HG02981 (cell line): ENCODE results near the gene KSR1.

Source experiments
- ATAC-seq: cut with Tn5 transposase; IDR thresholded peaks from one replicate; pipeline ENCODE4 v1.9.1; 2021; ENCODE audit warnings: mild to moderate bottlenecking, moderate library complexity; ENCODE audit not compliant: unreplicated experiment

The KSR1 gene

DNA sequence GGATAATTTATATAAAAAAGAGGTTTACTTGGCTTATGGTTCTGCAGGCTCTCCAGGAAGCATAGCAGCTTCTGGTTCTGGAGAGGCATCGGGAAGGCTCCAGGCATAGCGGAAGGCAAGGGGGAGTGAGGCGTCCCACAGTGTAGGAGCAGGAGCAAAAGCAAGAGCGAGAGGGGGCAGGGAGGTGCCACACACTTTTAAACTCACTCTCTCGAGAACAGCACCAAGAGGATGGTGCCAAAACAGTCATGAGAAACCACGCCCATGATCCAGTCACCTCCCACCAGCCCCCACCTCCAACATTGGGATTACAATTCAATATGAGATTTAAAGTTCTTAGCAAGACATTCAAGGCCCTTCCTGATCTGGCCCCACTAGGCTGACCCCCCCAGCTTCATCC, 124.8 kb downstream of the KSR1 start:
- no peak for ATAC-seq

DNA sequence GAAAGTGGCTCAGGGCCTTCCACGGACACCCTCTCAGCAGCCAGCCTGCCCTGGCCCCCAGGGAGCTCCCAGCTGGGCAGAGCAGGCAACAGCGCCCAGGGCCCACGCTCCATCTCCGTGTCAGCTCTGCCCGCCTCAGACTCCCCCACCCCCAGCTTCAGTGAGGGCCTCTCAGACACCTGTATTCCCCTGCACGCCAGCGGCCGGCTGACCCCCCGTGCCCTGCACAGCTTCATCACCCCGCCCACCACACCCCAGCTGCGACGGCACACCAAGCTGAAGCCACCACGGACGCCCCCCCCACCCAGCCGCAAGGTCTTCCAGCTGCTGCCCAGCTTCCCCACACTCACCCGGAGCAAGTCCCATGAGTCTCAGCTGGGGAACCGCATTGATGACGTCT, 126.4 kb downstream of the KSR1 start:
- no peak for ATAC-seq

DNA sequence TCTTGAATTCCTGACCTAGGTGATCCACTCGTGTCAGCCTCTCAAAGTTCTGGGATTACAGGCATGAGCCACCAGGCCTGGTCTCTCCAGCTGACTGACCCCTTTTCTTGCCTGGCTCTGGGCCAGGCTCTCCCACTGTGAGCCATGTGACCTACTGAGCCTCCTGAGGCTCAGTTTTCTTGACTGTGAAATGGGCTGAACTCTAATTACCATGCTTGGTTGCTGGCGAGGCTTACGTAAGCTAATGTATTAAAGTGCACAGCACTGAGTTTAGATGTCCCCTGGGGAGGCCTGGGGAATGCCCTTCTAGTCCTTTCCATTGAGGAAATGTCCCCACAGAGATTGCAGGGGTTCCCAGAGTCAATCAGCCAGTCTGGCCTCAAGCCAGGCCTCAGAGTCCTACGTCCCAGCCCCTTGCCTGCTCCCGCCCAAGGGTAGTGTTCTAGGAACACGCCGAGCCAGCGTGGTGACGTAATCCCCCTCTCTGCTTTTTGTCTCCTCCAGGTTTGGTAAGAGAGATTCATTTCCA, 129.0 kb downstream of the KSR1 start:
- no peak for ATAC-seq

DNA sequence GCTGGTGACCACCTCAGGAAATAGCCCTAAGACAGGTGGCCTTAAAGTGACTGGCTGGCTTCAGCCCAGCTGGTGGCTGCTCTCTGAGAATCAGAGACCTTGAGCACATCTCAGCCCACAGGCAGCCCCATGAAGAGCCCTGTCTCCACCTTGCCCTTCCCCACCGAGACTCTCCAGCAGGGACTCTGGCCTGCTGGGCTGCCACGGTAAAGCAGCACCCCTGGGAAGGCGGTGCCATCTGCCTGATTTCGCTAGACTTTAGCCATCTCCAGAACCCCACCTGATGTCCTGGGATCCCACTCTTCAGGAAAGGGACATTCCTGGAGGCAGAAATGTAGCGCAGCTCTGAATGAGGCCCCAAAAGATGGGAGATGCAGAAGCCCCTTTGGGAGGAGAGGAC, 129.5 kb downstream of the KSR1 start:
- ATAC-seq = no peak

DNA sequence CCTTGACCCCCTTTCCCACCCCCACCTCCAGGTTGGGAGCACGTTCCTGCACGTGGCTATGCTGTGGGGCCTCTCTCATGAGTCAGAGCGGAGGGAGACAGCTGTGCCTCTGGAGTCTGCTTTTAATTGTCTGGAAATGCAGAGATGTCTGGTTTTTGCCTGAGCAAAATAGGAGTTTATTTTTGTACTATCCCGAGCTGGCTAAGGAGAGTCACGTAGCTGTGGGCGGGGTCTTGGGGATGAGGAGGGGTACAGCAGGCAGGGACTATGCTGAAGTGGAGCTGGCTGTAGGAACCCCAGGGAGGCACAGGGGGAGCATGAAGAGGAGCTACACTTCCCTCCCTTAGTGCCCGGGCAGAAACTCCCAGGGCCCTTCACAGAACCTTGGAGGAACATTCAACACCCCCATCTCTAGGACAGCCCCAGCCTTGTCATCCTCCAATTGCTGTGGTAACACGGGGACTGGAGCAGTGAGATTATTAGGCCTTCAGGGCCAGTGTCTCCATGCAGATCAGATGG, 130.0 kb downstream of the KSR1 start:
- no peak for ATAC-seq

DNA sequence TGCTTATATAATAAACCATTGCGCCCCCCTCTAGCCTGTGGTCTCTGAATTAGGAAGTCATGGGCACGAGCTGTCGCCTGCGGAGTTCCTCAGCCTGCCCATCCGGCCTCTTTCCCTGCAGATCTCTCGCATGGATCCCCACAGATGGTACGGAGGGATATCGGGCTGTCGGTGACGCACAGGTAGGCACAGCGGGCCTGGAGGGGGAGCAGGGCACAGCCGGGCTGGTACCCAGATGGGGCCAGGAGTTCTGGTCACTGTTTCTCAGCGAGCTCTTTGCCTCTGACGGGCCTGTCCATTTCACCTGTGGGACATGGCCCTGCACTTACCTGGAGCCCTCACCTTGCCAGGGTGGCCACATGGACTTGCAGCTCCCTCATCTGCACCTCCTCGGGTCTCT, 132.1 kb downstream of the KSR1 start:
- no peak for ATAC-seq

DNA sequence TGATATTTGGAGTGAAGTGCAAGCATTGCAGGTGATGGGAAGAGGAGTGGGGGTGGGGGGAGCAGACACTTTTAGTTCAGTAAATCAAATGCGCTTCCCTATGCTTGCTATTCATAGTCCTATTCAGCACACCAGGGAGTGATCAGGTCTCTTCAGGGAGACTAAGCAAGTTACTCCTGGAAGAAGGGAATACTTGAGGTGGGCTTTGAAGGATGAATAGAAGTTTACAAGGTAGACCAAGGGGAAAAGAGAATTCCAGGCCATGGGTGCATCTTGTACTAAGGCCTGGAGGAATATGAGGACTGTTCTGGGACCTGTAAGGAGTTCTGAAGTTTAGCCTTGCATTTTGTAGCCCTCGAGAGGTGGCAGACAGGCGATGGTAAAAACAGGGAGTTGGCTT, 134.6 kb downstream of the KSR1 start:
- no peak for ATAC-seq

DNA sequence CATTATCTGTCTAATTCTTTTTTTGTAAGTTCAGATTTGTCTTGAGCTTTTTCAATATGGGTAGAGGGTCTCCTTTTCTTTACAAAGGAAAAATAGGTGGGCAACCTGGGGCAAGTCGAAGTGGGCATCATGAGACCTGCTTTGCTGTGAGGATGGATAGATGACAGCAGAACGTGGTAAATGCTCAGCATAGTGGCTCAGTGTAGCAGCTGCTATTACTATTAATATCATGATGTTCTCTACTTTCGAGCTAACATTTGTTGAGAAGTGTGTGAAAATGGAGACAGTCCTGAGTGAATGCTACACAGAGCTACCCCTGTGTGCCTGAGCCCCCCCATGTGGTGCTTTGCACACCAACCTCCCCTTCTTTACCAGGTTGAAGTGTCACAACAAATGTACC, 135.7 kb downstream of the KSR1 start:
- ATAC-seq = no peak

DNA sequence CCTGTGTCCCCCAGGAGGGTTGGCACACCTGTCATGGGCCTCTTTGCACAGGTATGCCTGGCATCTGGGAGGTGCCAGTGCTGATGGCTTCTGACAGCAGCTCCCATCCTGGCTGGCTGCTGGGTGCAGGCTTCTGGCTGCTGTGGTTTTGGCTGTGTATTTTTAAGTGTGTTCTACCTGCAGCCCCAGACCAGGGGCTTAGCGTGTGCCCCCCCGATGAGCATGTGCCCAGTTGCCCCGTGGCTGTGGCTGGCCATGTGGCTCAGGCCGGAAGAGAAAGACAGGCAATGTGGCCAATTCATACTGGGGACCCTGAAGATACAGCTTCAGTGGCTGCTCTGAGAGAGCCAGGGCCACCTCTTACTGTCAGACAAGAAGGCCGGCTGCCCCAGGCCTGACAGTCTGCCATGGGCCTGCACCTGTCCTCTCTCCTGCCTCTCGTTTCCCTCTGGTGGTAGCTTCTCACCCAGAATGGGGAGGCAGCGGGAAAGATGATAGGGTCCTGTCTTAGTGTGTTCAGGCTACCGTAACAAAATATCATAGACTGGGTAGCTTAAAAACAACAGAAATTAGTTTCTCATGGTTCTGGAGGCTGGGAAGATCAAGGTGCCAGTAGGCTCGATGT, 137.1 kb downstream of the KSR1 start:
- ATAC-seq = no peak

DNA sequence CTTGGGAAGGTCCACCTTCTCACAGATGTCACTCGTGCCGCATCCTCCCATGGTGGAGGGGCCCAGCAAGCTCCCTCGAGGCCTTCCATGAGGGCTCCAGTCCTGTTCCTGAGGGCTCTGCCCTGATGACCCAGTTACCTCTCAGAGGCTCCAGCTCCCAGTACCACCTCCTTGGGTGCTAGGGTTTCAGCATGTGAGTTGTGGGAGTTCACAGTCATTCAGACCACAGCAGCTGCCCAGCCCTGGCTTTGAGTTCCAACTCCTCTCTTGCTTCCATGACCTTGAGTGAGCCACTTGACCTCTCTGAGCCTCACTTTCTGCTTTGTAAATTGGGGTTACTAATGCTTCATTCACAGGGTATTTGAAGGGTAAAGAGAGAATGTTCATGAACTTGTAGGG, 137.6 kb downstream of the KSR1 start:
- no peak for ATAC-seq

DNA sequence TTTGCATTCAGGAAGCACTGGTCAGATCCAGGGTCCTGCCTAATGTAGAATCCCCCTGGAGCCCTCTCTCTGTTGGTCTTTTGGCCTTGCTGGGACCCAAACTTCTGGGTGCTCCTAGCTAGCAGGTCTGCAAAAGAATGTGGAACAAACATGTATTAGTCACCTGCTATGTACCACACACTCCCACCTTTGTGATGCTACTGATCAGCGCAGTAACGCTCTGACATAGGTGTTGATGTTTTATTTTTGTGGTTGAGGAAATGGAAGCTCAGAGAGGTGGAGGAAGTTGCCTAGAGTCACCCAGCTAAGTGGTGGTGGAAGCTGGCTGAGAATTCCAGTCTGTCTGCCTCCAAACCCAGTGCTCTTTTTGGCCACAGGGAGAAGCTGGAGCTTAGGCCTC, 139.0 kb downstream of the KSR1 start:
- no peak for ATAC-seq

DNA sequence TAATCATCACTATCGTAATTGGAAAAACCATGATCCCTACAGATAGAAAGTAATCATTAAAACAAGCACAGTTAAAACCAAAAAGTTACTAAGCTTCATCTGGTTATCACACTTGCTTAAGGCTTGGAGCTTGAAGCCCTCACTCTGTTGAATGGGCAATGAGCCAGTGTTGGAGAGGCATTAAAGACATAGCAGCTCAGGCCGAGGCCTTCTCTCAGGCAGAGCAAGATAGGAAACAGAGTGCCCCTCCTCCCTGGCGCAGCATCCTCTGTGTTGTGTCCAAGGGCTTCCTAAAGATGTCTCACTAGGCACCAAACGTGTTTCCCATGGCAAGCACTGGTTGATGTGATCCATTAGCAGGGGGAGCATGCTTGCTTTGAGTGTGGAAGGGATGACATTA, 139.8 kb downstream of the KSR1 start:
- no peak for ATAC-seq

DNA sequence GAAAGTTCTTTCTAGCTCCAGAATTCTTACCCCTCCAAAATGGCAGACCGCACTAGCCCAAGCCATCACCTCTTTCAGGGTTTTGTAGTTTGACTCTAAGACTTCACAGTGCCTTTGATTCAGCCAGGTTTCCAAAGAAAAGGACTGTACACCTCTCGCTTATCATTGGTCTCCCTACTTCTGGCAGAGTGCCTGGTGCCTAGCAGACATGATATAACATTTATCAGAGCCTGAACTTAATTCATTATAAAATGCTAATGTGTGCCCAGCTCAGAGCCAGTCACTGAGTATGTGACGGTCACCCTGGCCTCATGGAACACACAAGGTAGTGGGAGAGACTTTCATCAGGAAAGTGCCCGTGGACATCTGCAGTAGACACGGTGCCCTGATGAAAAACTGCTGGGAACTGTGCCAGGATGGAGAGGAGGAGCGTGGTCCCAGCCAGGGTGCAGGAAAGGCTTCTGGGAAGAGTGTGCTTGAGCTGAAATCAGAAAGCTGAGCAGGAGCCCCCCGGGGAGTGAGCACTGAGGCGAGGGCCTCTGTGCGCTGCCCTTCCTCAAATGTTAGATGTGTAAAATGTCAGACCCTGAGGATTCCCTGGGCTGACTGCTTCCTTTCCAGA, 140.4 kb downstream of the KSR1 start:
- no peak for ATAC-seq

DNA sequence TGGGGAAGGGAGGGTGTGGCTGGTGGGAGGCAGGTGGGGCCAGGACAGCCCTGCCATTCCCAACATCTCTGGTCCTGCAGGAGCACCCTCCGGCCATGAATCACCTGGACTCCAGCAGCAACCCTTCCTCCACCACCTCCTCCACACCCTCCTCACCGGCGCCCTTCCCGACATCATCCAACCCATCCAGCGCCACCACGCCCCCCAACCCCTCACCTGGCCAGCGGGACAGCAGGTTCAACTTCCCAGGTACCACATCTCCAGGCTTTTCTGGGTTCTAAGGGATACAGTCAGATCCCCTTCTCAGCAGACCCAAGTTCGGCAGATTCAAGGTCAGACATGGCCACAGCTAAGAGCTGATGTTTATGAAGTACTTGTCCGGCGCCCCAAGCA, 140.9 kb downstream of the KSR1 start:
- ATAC-seq = no peak

DNA sequence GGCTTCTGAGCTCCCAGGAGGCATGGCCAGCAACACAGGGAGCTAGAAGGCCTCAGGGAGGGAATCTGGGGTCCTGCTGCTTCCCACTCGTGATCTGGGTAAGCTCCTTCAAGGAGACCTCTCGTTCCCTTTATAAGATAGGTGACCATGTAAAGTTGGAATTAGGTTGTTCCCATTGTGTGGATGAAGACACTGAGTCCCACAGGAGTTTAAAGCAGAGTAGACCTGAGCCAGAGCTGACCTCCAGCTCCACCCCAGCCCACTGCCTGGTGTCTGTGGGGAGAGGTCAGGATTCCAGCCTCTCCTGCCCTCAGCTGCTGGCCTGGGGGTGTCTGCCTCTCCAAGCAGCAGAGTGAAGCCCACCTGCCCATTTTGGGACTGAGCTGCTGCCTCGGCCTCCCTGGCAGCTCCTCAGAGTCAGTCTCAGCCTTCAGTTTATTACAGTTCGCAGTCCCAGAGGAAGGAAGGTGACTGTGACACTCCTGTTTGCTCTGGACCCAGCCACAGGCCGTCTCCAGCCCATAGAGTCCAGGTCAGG, 141.6 kb downstream of the KSR1 start:
- no peak for ATAC-seq

DNA sequence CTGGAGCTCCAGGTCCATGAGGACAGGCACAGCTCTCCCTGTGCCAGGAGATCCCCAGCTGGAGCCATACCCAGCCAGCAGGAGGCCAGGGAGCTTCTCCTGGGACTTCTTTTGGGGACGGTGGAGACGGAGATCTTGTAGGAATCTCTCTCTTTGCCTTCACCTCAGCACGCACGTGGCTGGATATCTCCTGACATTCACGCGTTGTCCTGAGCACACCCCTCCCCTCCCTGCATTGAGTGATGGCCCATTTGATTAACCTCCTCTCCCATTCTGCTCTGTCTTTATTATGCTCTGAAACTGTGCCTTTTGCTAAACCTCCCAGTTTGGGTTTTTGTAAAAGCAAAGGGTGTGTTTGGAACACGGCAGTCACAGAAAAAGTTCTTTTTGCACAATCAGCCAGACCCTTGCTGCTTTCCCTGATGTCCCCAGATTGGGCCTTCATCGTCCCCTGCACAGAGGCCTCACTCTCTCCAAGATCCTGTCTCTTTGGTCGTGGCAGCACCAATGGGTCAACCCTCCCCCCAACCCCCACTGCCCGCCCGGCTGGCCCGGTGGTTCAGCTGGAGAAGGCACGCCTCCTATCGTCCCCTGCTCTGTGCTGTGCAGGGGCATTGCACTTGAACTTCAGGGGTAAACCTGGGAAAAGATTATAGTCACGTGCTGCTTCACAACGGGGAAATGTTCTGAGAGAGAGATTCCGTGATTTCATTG, 142.2 kb downstream of the KSR1 start:
- no peak for ATAC-seq

DNA sequence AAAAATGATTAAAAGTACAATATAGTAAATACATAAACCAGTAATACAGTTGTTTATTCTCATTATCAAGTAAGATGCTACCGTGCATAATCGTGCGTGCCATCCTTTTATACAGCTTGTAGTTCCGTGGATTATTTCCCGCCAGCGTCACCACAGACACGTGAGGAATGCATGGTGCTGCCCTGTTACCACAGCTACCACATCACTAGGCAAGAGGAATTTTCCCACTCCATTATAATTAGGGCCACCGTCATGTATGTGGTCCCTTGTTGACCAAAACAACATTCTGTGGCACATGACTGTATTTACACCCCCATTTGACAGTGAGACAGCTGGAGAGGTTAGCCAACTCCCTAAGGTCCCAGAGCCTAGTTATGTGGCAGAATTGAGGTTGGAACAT, 144.2 kb downstream of the KSR1 start:
- ATAC-seq = no peak

DNA sequence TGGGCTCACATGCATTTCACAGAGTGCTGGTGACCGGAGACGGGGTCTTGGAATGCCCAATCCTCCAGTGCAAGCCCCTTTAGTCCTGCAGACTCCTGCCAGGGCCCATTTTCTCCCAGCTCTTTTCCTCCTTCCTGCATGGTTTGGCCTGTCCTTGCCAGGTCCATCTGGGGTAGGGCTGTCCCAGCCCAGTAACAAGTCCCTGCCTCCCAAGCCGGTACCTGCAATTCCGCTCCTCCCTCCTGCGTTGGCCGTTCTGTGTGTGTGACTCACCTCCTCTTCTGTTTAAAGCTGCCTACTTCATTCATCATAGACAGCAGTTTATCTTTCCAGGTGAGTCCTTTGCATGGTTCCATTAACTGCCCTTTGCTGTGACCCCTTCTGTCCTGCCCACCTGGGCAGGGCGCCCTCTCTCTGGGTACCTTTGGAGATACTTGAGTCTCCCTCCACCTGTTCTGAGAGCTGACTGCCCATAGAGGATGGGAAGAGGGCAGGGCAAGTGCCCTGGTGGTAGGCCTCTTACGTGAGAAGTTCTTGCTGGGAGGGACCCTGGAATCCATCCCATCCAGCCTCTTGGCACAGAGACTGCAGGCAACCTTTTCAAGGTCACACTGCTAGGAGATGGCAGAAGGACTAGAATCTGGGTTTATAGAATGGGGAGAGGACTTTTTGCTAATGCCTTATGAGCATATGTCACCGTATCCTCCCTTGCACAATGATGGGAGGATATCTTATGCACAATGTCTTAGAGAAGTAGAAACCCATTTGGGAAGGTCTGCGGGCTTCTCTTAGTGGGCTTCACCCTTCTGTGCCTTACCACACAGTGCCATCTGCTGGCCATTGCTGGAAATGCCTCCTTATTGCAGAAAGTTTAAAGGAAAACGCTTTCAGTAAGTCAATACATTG, 145.1 kb downstream of the KSR1 start:
- no peak for ATAC-seq

DNA sequence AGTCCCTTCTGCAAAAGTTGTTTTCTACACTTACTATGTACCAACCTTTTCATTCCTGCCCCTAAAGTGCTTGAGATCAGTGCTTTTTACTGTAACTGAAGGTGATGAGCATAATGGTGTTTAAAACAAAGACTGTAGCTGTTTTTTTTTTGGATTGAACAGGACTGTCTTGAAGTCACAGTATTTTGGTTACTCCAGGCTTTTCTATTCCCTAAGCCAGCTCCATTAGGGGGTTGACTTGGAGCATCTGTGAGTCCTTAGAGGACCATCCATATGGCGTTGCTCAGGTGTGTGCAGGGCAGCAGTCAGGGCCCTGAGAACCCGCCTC, 145.7 kb downstream of the KSR1 start:
- ATAC-seq = no peak

DNA sequence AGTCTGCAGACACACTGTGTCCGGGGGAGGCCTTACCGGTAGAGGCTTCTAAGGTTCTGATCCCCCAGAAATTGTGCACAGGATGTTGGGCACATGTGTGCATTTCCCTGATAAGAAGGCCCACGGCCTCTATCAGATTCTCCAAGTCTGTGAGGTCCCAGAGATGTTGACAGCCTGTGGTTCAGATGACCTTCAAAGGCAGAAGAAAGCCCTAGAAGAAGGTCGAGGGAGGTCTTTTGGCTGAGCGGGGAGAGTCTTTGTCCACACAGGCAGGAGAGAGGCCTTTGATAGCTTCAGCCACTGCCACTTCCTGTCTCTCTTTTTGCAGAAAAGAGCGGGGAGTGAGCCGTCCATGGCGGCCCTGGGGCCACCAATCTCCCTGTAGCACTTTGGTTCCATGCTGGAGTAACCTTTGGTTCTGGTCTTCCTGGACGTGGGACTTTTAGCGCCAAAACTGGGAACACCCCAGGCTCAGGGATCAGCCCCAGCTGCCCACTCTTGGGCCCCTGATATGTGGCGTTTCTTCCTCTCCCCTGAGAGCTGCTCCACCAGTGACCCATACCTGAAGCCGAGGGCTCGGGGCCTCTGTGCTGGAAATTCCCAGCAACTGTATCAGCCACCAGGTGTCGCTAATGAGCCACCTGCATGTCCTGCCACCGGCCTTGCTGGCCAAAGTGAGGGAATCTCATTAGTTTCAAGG, 146.6 kb downstream of the KSR1 start:
- ATAC-seq = no peak
